Gastroesophageal sphincter (tissue), 4 donors: ENCODE results near the gene DNAH7. TPM values are rescaled to one million over a fixed set of nuclear protein-coding genes. Genes with fewer than 3 reads are reported as not detected.

Experiments
- ATAC-seq: fragments of 150-250 bp; one replicate; pipeline ENCODE4 v1.9.1; 2016; ENCODE audit warnings: mild to moderate bottlenecking, moderate library complexity
- H3K27ac ChIP-seq, 4 donors: fragments of 200-600 bp; sonication (generic) in 3 of 4; 1 replicate in 3 of 4; 2 replicates in 1 of 4; pipeline ENCODE4 v1.5.1; 2016 to 2019
- H3K27me3 ChIP-seq: fragments of 200-600 bp; sonication (generic); one replicate; pipeline ENCODE4 v1.5.1; 2019
- H3K36me3 ChIP-seq, 2 donors: fragments of 200-600 bp; sonication (generic); one replicate each; pipeline ENCODE4 v1.5.1; 2019; ENCODE audit warnings: control low read depth in 1 of 2
- H3K4me1 ChIP-seq, 3 donors: fragments of 200-600 bp; sonication (generic); 1 replicate in 2 of 3; 2 replicates in 1 of 3; pipeline ENCODE4 v1.5.1; 2016 to 2019; ENCODE audit warnings: control low read depth in 2 of 3
- H3K4me3 ChIP-seq, 2 donors: fragments of 200-600 bp; sonication (generic); one replicate each; pipeline ENCODE4 v1.5.1; 2019; ENCODE audit warnings: mild to moderate bottlenecking in 1 of 2, moderate library complexity in 1 of 2
- H3K9me3 ChIP-seq, 3 donors: fragments of 200-600 bp; sonication (generic); one replicate each; pipeline ENCODE4 v1.5.1; 2017 to 2019; ENCODE audit warnings: control low read depth in 2 of 3
- CTCF ChIP-seq, 4 experiments: fragments of 200-600 bp in 2 of 4; fragments of 450-650 bp in 2 of 4; sonication (generic) in 1 of 4; IDR thresholded peaks; one replicate each; pipeline ENCODE4 v1.5.1; 2017 to 2019; ENCODE audit warnings: antibody characterized with exemption in 4 of 4, mild to moderate bottlenecking in 2 of 4, moderate library complexity in 2 of 4
- EP300 ChIP-seq: sonication (generic); formaldehyde crosslinking; IDR thresholded peaks from one replicate; pipeline ENCODE4 v1.6.1; 2017; ENCODE audit warnings: antibody characterized with exemption, mild to moderate bottlenecking
- POLR2A ChIP-seq, 2 donors: fragments of 450-650 bp; IDR thresholded peaks; one replicate each; pipeline ENCODE4 v1.6.1; 2017; ENCODE audit warnings: antibody characterized with exemption in 2 of 2, mild to moderate bottlenecking in 2 of 2, moderate library complexity in 1 of 2
- POLR2AphosphoS5 ChIP-seq: sonication (generic); formaldehyde crosslinking; IDR thresholded peaks from one replicate; pipeline ENCODE4 v1.6.1; 2017; ENCODE audit warnings: antibody characterized with exemption
- WGBS, 2 donors: methylation state at CpG; one replicate each; pipeline ENCODE4 v1.1.5; 2018; ENCODE audit warnings: low coverage in 1 of 2; 5-methylcytosine and 5-hydroxymethylcytosine counted together
- total RNA-seq, 4 donors: library from RNA; depleted of rRNA; stranded (reverse); fragments of >200 nt; gene quantifications; one replicate each; pipeline ENCODE4 v1.1.0, GENCODE V29; 2016

DNAH7 gene
- total RNA-seq, 4 donors from 2014 or later: 0.40 to 1.3 (median 0.65) TPM

GRCh38 chr2:195756218-195756942, 312.3 kb downstream of the DNAH7 start:
- Histone ChIP-seq H3K36me3 (no peaks in the 10 kb centered on the region), H3K27me3 (no peaks in the 10 kb centered on the region), H3K4me1 (no peaks in the 10 kb centered on the region), H3K4me3 (no peak overlapping the region), H3K27ac (no peak overlapping the region), H3K9me3 (no peaks in the 10 kb centered on the region)
- no peak for TF ChIP-seq POLR2A (IDR thresholded peaks at IDR 0.05)
- WGBS, 2 donors: 93 to 100% methylated on average over 2 to 6 of the region's 7 CpGs
- no peak for ATAC-seq

GRCh38 chr2:195741191-195741590, 327.4 kb downstream of the DNAH7 start:
- no peak for ATAC-seq
- Histone ChIP-seq H3K4me3 (no peak overlapping the region), H3K9me3 (peaks cover 0 to 8% (median 0%) of the 10 kb centered on the region in 3 donors), H3K27ac (no peak overlapping the region), H3K36me3 (peaks cover 0 to 15% of the 10 kb centered on the region in 2 donors), H3K4me1 (no peaks in the 10 kb centered on the region), H3K27me3 (no peaks in the 10 kb centered on the region)
- 94 to 100% methylated on average over 1 of the region's 1 CpG for WGBS, 2 donors
- TF ChIP-seq POLR2AphosphoS5: no peak
- TF ChIP-seq POLR2A (IDR thresholded peaks at IDR 0.05): no peak
- TF ChIP-seq CTCF (IDR thresholded peaks at IDR 0.05): no peak
- no peak for TF ChIP-seq EP300

- WGBS, 2 donors: 80 to 88% methylated on average over 4 to 5 of the region's 5 CpGs
- Histone ChIP-seq H3K27ac (no peak overlapping the region), H3K4me1 (no peaks in the 10 kb centered on the region), H3K4me3 (no peak overlapping the region), H3K9me3 (no peaks in the 10 kb centered on the region), H3K36me3 (peaks cover 0 to 24% of the 10 kb centered on the region in 2 donors), H3K27me3 (no peaks in the 10 kb centered on the region)
- ATAC-seq: no peak
- TF ChIP-seq EP300 (no peak), POLR2A (IDR thresholded peaks at IDR 0.05) (no peak), POLR2AphosphoS5 (no peak), CTCF (IDR thresholded peaks at IDR 0.05) (no peak)
Measured at GRCh38 chr2:195737511-195738325, 330.9 kb downstream of the DNAH7 start.

GRCh38 chr2:195735347-195735746, 333.3 kb downstream of the DNAH7 start:
- 87 to 88% methylated on average over 1 of the region's 1 CpG for WGBS, 2 donors
- no peaks in the 10 kb centered on the region for H3K4me1 ChIP-seq
- no peak for TF ChIP-seq POLR2A (IDR thresholded peaks at IDR 0.05)
- TF ChIP-seq EP300: no peak
- no peak for TF ChIP-seq POLR2AphosphoS5
- TF ChIP-seq CTCF (IDR thresholded peaks at IDR 0.05): no peak
- H3K27me3 ChIP-seq: no peaks in the 10 kb centered on the region
- no peaks in the 10 kb centered on the region for H3K9me3 ChIP-seq
- no peak overlapping the region for H3K4me3 ChIP-seq
- H3K36me3 ChIP-seq: peaks cover 0 to 43% of the 10 kb centered on the region in 2 donors
- no peak for ATAC-seq
- no peak overlapping the region for H3K27ac ChIP-seq

- no peaks in the 10 kb centered on the region for H3K27me3 ChIP-seq
- no peak overlapping the region for H3K27ac ChIP-seq
- no peak for ATAC-seq
- peaks cover 0 to 44% of the 10 kb centered on the region in 2 donors for H3K36me3 ChIP-seq
- no peaks in the 10 kb centered on the region for H3K4me1 ChIP-seq
- no peak overlapping the region for H3K4me3 ChIP-seq
- 76 to 78% methylated on average over 2 of the region's 2 CpGs for WGBS, 2 donors
- TF ChIP-seq CTCF (IDR thresholded peaks at IDR 0.05): no peak
- TF ChIP-seq POLR2A (IDR thresholded peaks at IDR 0.05): no peak
- TF ChIP-seq EP300: no peak
- no peak for TF ChIP-seq POLR2AphosphoS5
- no peaks in the 10 kb centered on the region for H3K9me3 ChIP-seq
Measured at GRCh38 chr2:195734931-195735330, 333.7 kb downstream of the DNAH7 start.
